Gastroesophageal sphincter (tissue), 3 donors: ENCODE results near the gene FSTL1.

ENCODE experiments used
- POLR2A ChIP-seq, 2 donors: fragments of 450-650 bp; IDR thresholded peaks; one replicate each; pipeline ENCODE4 v1.6.1; 2017; ENCODE audit warnings: antibody characterized with exemption in 2 of 2, mild to moderate bottlenecking in 2 of 2, moderate library complexity in 1 of 2
- TF ChIP-seq, protein P1 (sequence below), 4 experiments: fragments of 200-600 bp in 2 of 4; fragments of 450-650 bp in 2 of 4; sonication (generic) in 1 of 4; IDR thresholded peaks; one replicate each; pipeline ENCODE4 v1.5.1; 2017 to 2019; ENCODE audit warnings: antibody characterized with exemption in 4 of 4, mild to moderate bottlenecking in 2 of 4, moderate library complexity in 2 of 4

DNA sequence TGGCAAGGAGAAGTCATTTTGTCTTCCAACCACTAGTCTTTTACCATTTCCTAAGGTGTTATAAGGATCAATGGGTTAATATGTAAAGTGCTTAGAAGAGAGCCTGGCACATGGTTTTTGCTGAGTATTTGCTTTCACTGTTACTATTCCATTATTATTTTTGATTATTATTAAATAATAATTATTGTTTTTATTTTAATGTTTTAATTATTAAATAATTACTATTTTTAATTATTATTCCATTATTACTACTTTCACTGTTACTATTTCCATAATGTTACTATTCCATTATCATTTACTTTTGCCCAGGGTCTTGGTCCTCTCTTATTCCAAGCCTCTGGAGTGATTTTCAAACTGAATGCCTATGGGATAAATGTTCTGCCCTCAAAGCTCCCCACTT lies 48.5 kb downstream of the FSTL1 start:
- TF ChIP-seq, protein P1, sequence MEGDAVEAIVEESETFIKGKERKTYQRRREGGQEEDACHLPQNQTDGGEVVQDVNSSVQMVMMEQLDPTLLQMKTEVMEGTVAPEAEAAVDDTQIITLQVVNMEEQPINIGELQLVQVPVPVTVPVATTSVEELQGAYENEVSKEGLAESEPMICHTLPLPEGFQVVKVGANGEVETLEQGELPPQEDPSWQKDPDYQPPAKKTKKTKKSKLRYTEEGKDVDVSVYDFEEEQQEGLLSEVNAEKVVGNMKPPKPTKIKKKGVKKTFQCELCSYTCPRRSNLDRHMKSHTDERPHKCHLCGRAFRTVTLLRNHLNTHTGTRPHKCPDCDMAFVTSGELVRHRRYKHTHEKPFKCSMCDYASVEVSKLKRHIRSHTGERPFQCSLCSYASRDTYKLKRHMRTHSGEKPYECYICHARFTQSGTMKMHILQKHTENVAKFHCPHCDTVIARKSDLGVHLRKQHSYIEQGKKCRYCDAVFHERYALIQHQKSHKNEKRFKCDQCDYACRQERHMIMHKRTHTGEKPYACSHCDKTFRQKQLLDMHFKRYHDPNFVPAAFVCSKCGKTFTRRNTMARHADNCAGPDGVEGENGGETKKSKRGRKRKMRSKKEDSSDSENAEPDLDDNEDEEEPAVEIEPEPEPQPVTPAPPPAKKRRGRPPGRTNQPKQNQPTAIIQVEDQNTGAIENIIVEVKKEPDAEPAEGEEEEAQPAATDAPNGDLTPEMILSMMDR (IDR thresholded peaks at IDR 0.05), result no peak
- no peak for TF ChIP-seq POLR2A (IDR thresholded peaks at IDR 0.05)
